Coronary artery (tissue), 2 donors: ENCODE results near the gene ELAVL3.

ENCODE experiments used
- DNase-seq: peaks from one replicate; pipeline ENCODE4 v3.0.0-alpha.2; 2017; ENCODE audit warnings: low spot score
- H3K27ac ChIP-seq, 2 donors: fragments of 200-600 bp; sonication (generic); one replicate each; pipeline ENCODE4 v1.5.1; 2016 to 2019
- H3K4me3 ChIP-seq: fragments of 200-600 bp; sonication (generic); 2 replicates; pipeline ENCODE4 v1.5.1; 2016; ENCODE audit warnings: mild to moderate bottlenecking, moderate library complexity
- TF ChIP-seq, protein P1 (sequence below): fragments of 200-600 bp; sonication (generic); IDR thresholded peaks from one replicate; pipeline ENCODE4 v1.5.1; 2019; ENCODE audit warnings: antibody characterized with exemption

The ELAVL3 gene

GRCh38 chr19:11451327-11451870 lies 29.4 kb downstream of the ELAVL3 start:
- H3K4me3 ChIP-seq: no peak overlapping the region
- TF ChIP-seq, protein P1, sequence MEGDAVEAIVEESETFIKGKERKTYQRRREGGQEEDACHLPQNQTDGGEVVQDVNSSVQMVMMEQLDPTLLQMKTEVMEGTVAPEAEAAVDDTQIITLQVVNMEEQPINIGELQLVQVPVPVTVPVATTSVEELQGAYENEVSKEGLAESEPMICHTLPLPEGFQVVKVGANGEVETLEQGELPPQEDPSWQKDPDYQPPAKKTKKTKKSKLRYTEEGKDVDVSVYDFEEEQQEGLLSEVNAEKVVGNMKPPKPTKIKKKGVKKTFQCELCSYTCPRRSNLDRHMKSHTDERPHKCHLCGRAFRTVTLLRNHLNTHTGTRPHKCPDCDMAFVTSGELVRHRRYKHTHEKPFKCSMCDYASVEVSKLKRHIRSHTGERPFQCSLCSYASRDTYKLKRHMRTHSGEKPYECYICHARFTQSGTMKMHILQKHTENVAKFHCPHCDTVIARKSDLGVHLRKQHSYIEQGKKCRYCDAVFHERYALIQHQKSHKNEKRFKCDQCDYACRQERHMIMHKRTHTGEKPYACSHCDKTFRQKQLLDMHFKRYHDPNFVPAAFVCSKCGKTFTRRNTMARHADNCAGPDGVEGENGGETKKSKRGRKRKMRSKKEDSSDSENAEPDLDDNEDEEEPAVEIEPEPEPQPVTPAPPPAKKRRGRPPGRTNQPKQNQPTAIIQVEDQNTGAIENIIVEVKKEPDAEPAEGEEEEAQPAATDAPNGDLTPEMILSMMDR: no peak
- no peak overlapping the region for H3K27ac ChIP-seq
- no peak for DNase-seq

DNA sequence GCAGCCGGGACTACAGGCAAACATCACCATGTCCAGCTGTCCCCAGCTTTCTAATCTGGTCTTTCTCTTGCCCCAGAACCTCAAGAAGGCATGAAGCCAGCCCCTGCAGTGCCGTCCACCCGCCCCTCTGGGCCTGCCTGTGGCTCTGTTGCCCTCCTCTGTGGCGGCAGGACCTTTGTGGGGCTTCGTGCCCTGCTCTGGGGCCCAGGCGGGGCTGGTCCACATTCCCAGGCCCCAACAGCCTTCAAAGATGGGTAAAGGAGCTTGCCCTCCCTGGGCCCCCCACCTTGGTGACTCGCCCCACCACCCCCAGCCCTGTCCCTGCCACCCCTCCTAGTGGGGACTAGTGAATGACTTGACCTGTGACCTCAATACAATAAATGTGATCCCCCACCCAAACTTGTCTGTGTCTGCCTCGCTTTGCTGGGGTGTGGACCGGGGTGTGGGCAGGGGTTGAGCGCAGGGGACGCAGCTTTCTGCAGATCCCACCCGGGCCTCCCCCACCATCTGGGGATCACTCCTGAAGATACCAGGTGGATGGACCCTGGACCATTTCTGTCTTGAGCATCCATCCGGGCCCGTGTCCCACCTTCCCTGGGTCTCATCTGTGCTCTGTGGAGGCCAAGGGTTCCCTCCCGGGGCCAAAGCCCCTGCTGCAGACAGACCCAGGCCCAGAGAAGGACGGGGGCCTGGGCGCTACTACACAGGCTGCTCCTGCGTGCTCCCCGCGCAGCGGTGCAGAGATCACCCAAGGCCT lies 30.1 kb downstream of the ELAVL3 start:
- no peak overlapping the region for H3K27ac ChIP-seq
- no peak for DNase-seq
- TF ChIP-seq, protein P1: no peak
- no peak overlapping the region for H3K4me3 ChIP-seq

DNA sequence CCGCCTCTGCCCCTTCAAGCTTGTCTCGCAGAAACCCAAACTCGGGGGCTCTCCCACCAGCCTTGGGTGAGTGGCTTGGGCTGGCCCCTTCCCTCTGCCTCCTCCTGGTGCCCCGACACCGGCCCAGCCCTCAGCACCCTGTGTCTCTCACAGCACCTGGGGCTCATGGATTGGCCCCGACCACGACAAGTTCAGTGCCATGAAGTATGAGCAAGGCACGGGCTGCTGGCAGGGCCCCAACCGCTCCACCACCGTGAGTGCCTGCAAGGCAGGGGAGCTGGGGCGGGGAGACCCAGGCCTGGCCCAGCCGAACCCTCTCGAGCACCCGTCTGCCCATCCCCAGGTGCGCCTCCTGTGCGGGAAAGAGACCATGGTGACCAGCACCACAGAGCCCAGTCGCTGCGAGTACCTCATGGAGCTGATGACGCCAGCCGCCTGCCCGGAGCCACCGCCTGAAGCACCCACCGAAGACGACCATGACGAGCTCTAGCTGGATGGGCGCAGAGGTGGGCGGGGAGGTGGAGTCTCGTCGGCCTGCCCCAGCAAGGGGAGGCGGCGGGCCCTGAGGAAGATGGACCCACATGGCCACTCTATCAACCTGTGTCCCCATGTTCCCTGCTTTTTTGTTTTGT lies 31.8 kb downstream of the ELAVL3 start:
- no peak overlapping the region for H3K27ac ChIP-seq
- TF ChIP-seq, protein P1: no peak
- no peak overlapping the region for H3K4me3 ChIP-seq

GRCh38 chr19:11448410-11448809 lies 32.4 kb downstream of the ELAVL3 start:
- Histone ChIP-seq H3K27ac (no peak overlapping the region), H3K4me3 (no peak overlapping the region)
- DNase-seq: no peak
- TF ChIP-seq, protein P1: no peak

More for the DNA sequence above, 31.8 kb downstream of the ELAVL3 start:
- DNase-seq: no peak

DNA sequence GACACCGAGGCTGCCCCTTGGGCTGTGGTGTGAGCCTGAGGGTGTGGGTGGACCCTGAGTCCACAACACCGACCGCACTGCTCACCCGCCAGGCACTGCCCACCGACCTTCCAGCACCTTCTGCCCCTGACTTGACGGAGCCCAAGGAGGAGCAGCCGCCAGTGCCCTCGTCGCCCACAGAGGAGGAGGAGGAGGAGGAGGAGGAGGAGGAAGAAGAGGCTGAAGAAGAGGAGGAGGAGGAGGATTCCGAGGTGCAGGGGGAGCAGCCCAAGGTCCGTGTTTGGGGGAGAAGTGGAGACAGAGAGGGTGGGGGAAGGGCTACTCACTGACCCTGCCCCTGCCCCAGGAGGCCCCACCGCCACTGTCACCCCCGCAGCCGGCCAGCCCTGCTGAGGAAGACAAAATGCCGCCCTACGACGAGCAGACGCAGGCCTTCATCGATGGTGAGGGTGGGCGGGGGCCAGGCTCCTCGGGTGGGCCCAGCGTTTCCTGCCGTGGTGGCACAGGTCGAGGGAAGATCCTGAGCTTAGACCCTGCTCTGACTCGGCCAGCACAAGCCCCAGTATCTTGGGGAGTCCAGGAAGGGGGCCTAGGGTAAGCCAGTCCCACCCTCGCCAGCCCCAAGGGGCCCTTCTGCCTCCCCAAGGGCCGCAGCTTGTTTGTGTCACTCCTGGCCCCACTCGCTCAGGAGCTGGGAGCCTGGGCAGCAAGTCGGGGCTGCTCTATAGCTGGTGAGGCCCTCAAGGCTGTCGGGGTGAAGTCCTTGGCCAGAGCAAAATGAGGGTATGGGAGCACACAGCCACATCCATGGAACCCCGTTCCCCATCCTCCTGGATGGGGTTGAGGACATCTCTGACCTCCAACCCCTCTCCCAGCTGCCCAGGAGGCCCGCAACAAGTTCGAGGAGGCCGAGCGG lies 33.2 kb downstream of the ELAVL3 start:
- Histone ChIP-seq H3K27ac (no peak overlapping the region), H3K4me3 (no peak overlapping the region)
- TF ChIP-seq, protein P1: no peak
- DNase-seq: no peak

DNA sequence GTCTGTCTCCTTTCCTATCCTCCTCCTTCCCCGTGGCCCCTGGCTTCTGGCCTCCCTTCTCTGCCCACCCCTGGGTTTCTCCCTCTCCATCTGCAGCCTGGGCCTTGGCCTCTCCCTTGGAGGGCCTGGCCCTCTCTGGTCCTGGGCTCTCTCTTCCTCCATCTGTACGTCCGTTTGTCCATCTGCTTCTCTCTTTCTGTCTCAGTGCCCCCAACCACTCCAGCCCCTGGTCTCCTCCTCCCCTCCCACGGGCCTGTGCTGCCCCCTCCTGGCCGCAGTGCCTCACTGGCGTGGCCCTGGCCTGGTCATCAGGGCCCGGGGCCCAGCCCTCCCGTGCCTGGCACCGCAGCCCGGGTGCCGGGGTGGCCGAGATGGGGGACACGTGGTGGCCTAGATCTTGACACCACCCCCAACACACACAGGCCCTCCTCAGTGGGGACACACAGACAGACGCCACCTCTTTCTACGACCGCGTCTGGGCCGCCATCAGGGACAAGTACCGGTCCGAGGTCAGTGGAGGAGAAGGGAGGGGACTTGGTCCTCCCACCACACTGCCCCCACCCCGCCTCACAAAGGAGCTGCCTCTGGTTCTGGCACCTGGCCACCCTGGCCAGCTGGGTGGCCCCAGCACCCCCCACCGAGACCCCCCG lies 34.1 kb downstream of the ELAVL3 start:
- DNase-seq: no peak
- TF ChIP-seq, protein P1: peak; percentile 66
- H3K27ac ChIP-seq: no peak overlapping the region
- no peak overlapping the region for H3K4me3 ChIP-seq
